BJ (cell line): ENCODE data around the gene HTT. TPM values are rescaled to one million over a fixed set of nuclear protein-coding genes. Genes with fewer than 3 reads are reported as not detected.

Source experiments
- CTCF ChIA-PET: fragments of 350-600 bp; formaldehyde crosslinking; extraction: SDS; loops from one replicate; lab custom pipeline; 2021; ENCODE audit warnings: antibody characterized with exemption, inconsistent platforms; lab: Yijun Ruan, JAX
- POLR2A ChIA-PET: fragments of 300-600 bp; sonication (Branson Sonifier 250); formaldehyde crosslinking; extraction: SDS; loops from one replicate; lab custom pipeline; 2021; ENCODE audit warnings: antibody characterized with exemption; lab: Charles Lee
- DNase-seq: peaks from one replicate; pipeline ENCODE4 v3.0.0-alpha.2; 2011; ENCODE audit warnings: low read depth
- H3K27me3 ChIP-seq: 2 replicates; pipeline ENCODE4 v1.6.0; 2011; ENCODE audit warnings: low read length; ENCODE audit not compliant: control insufficient read depth, insufficient read depth
- H3K36me3 ChIP-seq: 2 replicates; pipeline ENCODE4 v1.5.1; 2011; ENCODE audit warnings: low read length; ENCODE audit not compliant: control insufficient read depth, insufficient read depth
- H3K4me3 ChIP-seq: 2 replicates; pipeline ENCODE4 v1.5.1; 2011; ENCODE audit warnings: low read depth, mild to moderate bottlenecking, control low read depth, low read length
- polyA plus RNA-seq: library from polyadenylated mRNA; depleted of rRNA; stranded (reverse); fragments of >200 nt; gene quantifications from 2 replicates; pipeline ENCODE4 v1.2.3, GENCODE V29; 2011
- TF ChIP-seq, protein P1 (sequence below): IDR thresholded peaks from 2 replicates; pipeline ENCODE4 v1.5.1; 2011; ENCODE audit warnings: low read depth, mild to moderate bottlenecking, control low read depth, inconsistent platforms, low read length, moderate library complexity; ENCODE audit not compliant: insufficient read depth

The HTT gene
- polyA plus RNA-seq, 1 experiment, result 13.6 TPM

DNA sequence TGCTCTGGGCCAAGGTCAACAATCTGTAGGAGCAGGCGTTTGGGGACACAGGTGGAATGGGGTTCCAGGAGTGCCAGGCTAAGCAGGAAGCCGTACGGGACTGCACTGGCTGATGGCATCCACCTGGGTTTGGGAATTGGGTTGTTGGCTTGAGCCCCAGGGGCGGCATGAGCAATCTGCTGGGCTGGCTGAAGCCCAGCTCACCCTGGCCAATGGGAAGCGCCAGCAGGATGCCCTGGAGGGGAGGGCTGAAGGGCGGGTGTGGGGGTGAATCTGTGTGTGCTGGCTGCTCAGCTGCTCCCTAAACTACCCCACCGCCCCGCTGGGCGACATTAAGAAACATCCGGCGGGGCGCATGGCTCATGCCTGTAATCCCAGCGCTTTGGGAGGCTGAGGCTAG, 209.4 kb downstream of the HTT start:
- Histone ChIP-seq H3K36me3 (no peaks in the 10 kb centered on the region), H3K27me3 (no peaks in the 10 kb centered on the region), H3K4me3 (no peak overlapping the region)
- ChIA-PET CTCF (interaction anchor here (0.6 kb wide), 1 partner anchor 394 kb away, joined by 3 read pairs; no protein-coding TSS in a partner anchor), POLR2A (no interaction called here)
- TF ChIP-seq, protein P1, sequence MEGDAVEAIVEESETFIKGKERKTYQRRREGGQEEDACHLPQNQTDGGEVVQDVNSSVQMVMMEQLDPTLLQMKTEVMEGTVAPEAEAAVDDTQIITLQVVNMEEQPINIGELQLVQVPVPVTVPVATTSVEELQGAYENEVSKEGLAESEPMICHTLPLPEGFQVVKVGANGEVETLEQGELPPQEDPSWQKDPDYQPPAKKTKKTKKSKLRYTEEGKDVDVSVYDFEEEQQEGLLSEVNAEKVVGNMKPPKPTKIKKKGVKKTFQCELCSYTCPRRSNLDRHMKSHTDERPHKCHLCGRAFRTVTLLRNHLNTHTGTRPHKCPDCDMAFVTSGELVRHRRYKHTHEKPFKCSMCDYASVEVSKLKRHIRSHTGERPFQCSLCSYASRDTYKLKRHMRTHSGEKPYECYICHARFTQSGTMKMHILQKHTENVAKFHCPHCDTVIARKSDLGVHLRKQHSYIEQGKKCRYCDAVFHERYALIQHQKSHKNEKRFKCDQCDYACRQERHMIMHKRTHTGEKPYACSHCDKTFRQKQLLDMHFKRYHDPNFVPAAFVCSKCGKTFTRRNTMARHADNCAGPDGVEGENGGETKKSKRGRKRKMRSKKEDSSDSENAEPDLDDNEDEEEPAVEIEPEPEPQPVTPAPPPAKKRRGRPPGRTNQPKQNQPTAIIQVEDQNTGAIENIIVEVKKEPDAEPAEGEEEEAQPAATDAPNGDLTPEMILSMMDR, result no peak
- DNase-seq, result no peak

- ChIA-PET POLR2A (no interaction called here), CTCF (no interaction called here)
- TF ChIP-seq, protein P1, result no peak
- no peak for DNase-seq
- H3K27me3 ChIP-seq, result no peaks in the 10 kb centered on the region
- H3K4me3 ChIP-seq, result no peak overlapping the region
- no peaks in the 10 kb centered on the region for H3K36me3 ChIP-seq
Measured at GRCh38 chr4:3284734-3285557, 210.5 kb downstream of the HTT start.

- H3K27me3 ChIP-seq, result no peaks in the 10 kb centered on the region
- POLR2A ChIA-PET, result no interaction called here
- TF ChIP-seq, protein P1, result no peak
- CTCF ChIA-PET, result interaction anchor here (1.1 kb wide), 1 partner anchor 27 kb away, joined by 3 read pairs; no protein-coding TSS in a partner anchor
- DNase-seq, result peak; percentile 65
- no peak overlapping the region for H3K4me3 ChIP-seq
- H3K36me3 ChIP-seq, result no peaks in the 10 kb centered on the region
Measured at GRCh38 chr4:3285558-3286334, 211.3 kb downstream of the HTT start.

- DNase-seq, result no peak
- ChIA-PET POLR2A (no interaction called here), CTCF (interaction anchor here (0.6 to 1.1 kb wide), 3 partner anchors 28 to 194 kb away, joined by 3 read pairs; no protein-coding TSS in a partner anchor)
- Histone ChIP-seq H3K4me3 (no peak overlapping the region), H3K36me3 (no peaks in the 10 kb centered on the region), H3K27me3 (no peaks in the 10 kb centered on the region)
- TF ChIP-seq, protein P1, result no peak
Measured at GRCh38 chr4:3286335-3287175, 212.1 kb downstream of the HTT start.
